Colonic mucosa (tissue), 4 donors: ENCODE data around the gene IL17REL. TPM values are rescaled to one million over a fixed set of nuclear protein-coding genes. Genes with fewer than 3 reads are reported as not detected.

ENCODE experiments used
- DNase-seq: peaks from one replicate; pipeline ENCODE4 v3.0.0-alpha.2; 2020
- H3K27ac ChIP-seq: fragments of 200-600 bp; one replicate; pipeline ENCODE4 v1.8.0; 2021
- H3K27me3 ChIP-seq: fragments of 200-600 bp; one replicate; pipeline ENCODE4 v1.8.0; 2021
- H3K36me3 ChIP-seq: fragments of 200-600 bp; one replicate; pipeline ENCODE4 v1.8.0; 2021
- H3K4me1 ChIP-seq: fragments of 200-600 bp; one replicate; pipeline ENCODE4 v1.8.0; 2021; ENCODE audit warnings: mild to moderate bottlenecking
- H3K4me3 ChIP-seq: fragments of 200-600 bp; one replicate; pipeline ENCODE4 v1.8.0; 2021
- H3K9ac ChIP-seq, 2 donors: one replicate each; pipeline ENCODE4 v1.7.0; 2013; ENCODE audit warnings: control low read depth in 2 of 2, low read depth in 2 of 2, low read length in 2 of 2
- H3K9me3 ChIP-seq: fragments of 200-600 bp; one replicate; pipeline ENCODE4 v1.8.0; 2021
- CTCF ChIP-seq: fragments of 200-600 bp; IDR thresholded peaks from one replicate; pipeline ENCODE4 v1.8.0; 2022; ENCODE audit warnings: antibody characterized with exemption, mild to moderate bottlenecking
- intact Hi-C: fragments of 100-400 bp; cut with DNase I; formaldehyde crosslinking; loops from one replicate; pipeline ENCODE4 v1.14.1; 2022
- total RNA-seq, 2 donors: library from RNA; stranded (reverse); fragmentation: NEBNext Ultra II Directional in 1 of 2; extraction: Animal tissue kit (Norgen Biotek cat#: 25700) in 1 of 2; gene quantifications; one replicate each; pipeline ENCODE4 v1.2.1, GENCODE V29; 2021
- donor health status: healthy.
- donor health status: DM: no; HTN: no; CAD: no.
- donor health status: DM: no; HTN: no; CAD: no.

IL17REL gene
- total RNA-seq, 2 donors from 2014 or later, result 0.11 to 0.22 TPM

DNA sequence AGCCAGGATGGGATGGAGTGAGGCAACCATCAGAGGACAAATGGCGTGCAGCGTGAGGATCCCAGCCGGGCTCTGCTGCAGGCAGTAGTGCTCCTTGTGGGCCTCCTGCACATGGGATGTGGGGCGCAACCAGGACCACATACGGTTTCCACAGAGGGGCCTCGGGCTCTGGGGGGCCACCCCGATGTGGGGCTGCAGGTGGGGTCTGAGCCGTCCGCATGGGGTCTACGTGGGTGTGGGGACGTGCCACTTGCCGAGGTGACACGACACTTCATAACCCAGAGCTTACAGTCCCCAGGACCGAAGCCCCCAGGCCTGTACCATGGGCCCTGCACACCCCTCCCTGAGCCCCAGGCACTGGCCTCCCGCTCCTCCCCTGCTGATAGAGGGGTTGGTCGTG is 34.8 kb upstream of the IL17REL start:
- Histone ChIP-seq H3K4me1 (no peaks in the 10 kb centered on the region), H3K9ac (no peak overlapping the region), H3K36me3 (no peaks in the 10 kb centered on the region), H3K27me3 (no peaks in the 10 kb centered on the region), H3K27ac (no peak overlapping the region), H3K9me3 (no peaks in the 10 kb centered on the region), H3K4me3 (no peak overlapping the region)
- intact Hi-C loops, result no loop called here
- TF ChIP-seq CTCF, result no peak
- no peak for DNase-seq

DNA sequence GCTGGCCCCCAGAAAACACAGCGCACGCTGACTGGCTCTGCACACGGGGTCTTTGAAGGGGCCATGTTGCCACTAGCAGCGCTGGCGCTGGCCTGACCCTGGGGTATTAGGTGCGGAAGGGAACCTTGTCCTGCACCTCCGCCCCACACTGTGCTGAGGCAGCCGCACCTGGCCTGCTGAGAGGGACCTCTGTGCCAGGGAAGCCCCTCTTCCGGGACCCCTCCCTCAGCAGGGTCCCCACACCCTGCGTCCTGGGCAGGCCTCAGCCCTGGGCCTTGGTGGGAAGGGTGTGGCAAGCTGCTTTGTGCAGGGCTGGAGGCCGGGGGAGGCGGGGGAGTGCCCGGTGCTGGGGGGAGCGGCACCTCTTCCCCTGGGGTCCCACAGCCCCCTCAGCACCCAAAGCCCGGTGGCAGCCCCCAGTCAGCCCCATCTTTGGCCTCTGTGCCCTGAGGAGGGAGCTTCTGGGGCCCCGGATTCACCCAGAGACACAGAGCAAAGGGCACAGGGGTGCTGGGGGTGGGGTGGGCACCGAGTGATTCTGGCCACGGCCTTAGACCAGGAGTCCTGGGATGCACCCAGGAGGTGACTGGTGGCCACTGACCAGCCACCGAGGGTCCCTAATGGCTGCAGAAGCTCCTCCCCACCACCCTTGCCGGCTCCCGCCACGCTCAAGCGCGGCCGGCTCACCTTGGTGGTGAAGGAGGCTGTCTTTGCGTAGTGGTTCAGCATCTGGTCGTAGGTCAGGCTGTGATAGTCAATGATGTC is 34.1 kb upstream of the IL17REL start:
- H3K9me3 ChIP-seq, result no peaks in the 10 kb centered on the region
- no peaks in the 10 kb centered on the region for H3K36me3 ChIP-seq
- no peaks in the 10 kb centered on the region for H3K4me1 ChIP-seq
- intact Hi-C loops, result no loop called here
- no peak overlapping the region for H3K27ac ChIP-seq
- no peak for DNase-seq
- TF ChIP-seq CTCF, result no peak
- H3K27me3 ChIP-seq, result no peaks in the 10 kb centered on the region
- no peak overlapping the region for H3K9ac ChIP-seq
- no peak overlapping the region for H3K4me3 ChIP-seq

- TF ChIP-seq CTCF, result no peak
- Histone ChIP-seq H3K9me3 (no peaks in the 10 kb centered on the region), H3K36me3 (no peaks in the 10 kb centered on the region), H3K4me1 (no peaks in the 10 kb centered on the region), H3K4me3 (no peak overlapping the region), H3K9ac (no peak overlapping the region), H3K27me3 (no peaks in the 10 kb centered on the region), H3K27ac (no peak overlapping the region)
- DNase-seq, result no peak
- intact Hi-C loops, result no loop called here
Observed at GRCh38 chr22:50046019-50046415, 33.5 kb upstream of the IL17REL start.

DNA sequence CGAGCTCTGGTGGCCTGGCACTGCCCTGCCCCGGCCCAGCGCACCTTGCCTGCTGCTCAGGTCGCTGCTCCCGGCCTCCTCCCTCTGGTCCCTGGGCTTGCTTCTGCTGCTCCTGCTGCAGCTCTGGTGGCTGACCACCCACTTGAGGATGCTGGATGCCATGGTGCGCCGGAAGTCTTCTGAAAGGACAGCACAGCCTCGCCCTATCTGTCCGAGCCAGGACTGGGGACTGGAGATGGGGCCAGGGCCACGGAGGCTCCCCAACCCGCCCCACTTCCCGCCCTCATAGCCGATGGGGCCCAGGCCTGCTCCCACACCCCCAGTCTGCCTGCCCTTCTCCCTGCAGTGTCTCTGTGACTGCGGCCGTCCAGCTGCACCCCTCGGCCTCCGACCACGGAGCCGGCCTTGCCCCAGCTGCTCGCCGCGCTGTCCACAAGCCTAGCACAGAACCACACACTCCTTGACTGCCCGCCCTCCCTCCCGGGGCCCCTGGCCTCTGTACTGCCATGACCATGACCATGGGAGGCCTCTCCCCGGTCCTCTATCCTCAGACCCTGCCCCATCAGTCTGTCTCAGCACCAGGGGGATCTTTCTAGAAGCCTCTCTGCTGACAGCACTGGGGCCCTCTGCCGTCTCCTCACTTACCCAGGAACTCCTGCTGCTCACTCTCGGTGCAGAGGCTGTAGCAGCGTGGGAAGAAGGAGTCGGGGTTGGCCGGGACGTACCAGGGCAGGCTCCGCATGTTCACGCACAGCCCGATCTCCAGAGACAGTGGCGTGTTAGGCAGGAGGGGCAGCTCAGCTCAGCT is 32.9 kb upstream of the IL17REL start:
- Histone ChIP-seq H3K9ac (no peak overlapping the region), H3K4me1 (no peaks in the 10 kb centered on the region), H3K27ac (no peak overlapping the region), H3K36me3 (no peaks in the 10 kb centered on the region), H3K27me3 (no peaks in the 10 kb centered on the region), H3K9me3 (no peaks in the 10 kb centered on the region), H3K4me3 (no peak overlapping the region)
- intact Hi-C loops, result no loop called here
- no peak for TF ChIP-seq CTCF
- no peak for DNase-seq

GRCh38 chr22:50044485-50045118 is 32.0 kb upstream of the IL17REL start:
- H3K27me3 ChIP-seq, result no peaks in the 10 kb centered on the region
- no peak overlapping the region for H3K4me3 ChIP-seq
- no peak overlapping the region for H3K9ac ChIP-seq
- no peak overlapping the region for H3K27ac ChIP-seq
- no peaks in the 10 kb centered on the region for H3K9me3 ChIP-seq
- no peaks in the 10 kb centered on the region for H3K36me3 ChIP-seq
- TF ChIP-seq CTCF, result no peak
- no peak for DNase-seq
- H3K4me1 ChIP-seq, result no peaks in the 10 kb centered on the region
- intact Hi-C loops, result no loop called here
